MG63 (cell line): ENCODE data around the gene DLG1. TPM values are rescaled to one million over a fixed set of nuclear protein-coding genes. Genes with fewer than 3 reads are reported as not detected.

Source experiments
- DNase-seq: peaks from one replicate; pipeline ENCODE4 v3.0.0-alpha.2; 2020
- H3K27me3 ChIP-seq: fragments of 250-450 bp; sonication (Bioruptor Pico); 2 replicates; pipeline ENCODE4 v1.5.1; 2020; ENCODE audit warnings: mild to moderate bottlenecking, moderate library complexity
- H3K36me3 ChIP-seq: fragments of 250-450 bp; sonication (Bioruptor Pico); 2 replicates; pipeline ENCODE4 v1.5.1; 2020; ENCODE audit warnings: mild to moderate bottlenecking, moderate library complexity
- H3K4me3 ChIP-seq: fragments of 250-450 bp; sonication (Bioruptor Pico); 2 replicates; pipeline ENCODE4 v1.5.1; 2020; ENCODE audit warnings: mild to moderate bottlenecking, moderate library complexity
- H3K9me3 ChIP-seq: fragments of 250-450 bp; sonication (Bioruptor Pico); 2 replicates; pipeline ENCODE4 v1.5.1; 2020; ENCODE audit warnings: mild to moderate bottlenecking, moderate library complexity
- total RNA-seq: library from RNA; depleted of rRNA; stranded (reverse); fragments of >200 nt; shearing (Covaris generic); gene quantifications from 2 replicates; pipeline ENCODE4 v1.2.3, GENCODE V29; 2014; ENCODE audit warnings: low replicate concordance; rRNA removed

DLG1 gene
- 21.3 and 24.6 TPM in 2 replicates for total RNA-seq

DNA sequence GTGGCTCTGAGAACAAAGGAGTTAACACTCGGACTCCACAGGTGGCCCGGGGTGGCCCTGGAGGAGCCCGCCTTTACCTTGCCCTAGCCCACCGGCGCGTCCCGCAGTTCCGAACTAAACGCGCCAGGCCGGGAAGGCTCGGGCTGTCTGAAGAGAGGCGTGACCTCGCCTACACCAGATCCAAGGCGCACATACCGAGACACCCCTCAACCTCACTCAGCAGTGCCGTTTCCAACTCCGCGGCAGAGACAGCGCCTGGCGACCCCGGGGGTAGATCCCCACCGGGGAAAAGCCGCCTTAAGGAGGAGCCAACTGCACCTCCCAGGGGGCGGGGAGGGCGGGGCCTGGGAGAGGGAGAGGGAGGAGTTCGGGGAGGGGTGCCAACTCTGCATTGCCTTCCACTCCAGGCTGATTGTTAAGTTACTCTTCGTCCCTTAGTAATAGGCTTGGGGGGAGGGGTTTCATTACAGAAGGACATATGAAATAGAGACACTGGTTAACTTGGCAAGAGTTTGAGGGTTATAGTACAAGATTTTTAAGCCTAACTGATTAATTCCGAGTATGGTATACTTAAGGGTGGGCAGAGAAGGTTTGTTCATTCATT is at the start of gene DLG1:
Gene DLG1, minus strand, starts transcription at position 272 of the 604 bp plus-strand sequence. CDS start 1,408 bp downstream, outside the sequence.
- Histone ChIP-seq H3K27me3 (no peaks in the 10 kb centered on the region), H3K4me3 (peak within 1 kb of the TSS; percentile 89), H3K9me3 (no peaks in the 10 kb centered on the region), H3K36me3 (peaks cover 37% of the 10 kb centered on the region)
- DNase-seq: peak; percentile 95

DNA sequence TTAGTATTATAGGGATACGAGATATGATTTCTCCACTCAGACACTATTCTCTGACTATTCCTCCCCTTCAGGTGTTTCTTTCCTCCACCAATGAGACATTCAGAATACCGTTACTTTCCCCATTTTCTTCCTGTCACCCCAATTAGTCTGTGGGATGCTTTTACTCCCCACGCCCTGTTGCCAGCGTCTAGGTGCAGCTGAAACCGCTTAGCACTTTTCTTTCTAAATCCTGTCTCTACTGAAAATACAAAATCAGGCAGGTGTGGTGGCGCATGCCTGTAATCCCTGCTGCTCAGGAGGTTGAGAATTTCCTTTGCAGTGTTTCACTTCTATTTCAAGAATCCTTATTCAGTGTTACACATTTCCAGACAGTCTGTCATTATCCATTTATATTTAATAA is 49.6 kb upstream of the DLG1 start:
- H3K4me3 ChIP-seq: no peak overlapping the region
- no peak for DNase-seq

DNA sequence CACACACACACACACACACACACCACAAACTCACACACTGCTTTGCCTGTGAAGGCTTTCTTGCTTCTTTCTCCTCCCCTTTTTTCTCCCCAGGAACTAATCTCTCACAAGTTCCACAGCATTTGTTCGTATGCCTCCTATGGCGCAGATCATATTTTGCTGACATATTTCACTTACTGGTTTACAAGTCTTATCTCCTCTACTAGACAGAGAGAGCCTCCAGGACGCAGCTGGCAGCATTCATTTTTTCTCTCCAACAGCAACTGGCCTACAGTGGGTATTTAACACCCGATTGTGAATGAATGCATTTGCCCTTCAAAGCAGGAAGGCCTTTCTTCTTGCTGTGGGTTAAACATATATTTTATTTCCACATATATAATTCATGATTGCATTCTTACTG is 47.0 kb upstream of the DLG1 start:
- no peaks in the 10 kb centered on the region for H3K27me3 ChIP-seq
- no peaks in the 10 kb centered on the region for H3K9me3 ChIP-seq
- no peaks in the 10 kb centered on the region for H3K36me3 ChIP-seq
- no peak overlapping the region for H3K4me3 ChIP-seq
- DNase-seq: no peak

More for the DNA sequence above, 49.6 kb upstream of the DLG1 start:
- Histone ChIP-seq H3K27me3 (no peaks in the 10 kb centered on the region), H3K9me3 (no peaks in the 10 kb centered on the region), H3K36me3 (no peaks in the 10 kb centered on the region)

DNA sequence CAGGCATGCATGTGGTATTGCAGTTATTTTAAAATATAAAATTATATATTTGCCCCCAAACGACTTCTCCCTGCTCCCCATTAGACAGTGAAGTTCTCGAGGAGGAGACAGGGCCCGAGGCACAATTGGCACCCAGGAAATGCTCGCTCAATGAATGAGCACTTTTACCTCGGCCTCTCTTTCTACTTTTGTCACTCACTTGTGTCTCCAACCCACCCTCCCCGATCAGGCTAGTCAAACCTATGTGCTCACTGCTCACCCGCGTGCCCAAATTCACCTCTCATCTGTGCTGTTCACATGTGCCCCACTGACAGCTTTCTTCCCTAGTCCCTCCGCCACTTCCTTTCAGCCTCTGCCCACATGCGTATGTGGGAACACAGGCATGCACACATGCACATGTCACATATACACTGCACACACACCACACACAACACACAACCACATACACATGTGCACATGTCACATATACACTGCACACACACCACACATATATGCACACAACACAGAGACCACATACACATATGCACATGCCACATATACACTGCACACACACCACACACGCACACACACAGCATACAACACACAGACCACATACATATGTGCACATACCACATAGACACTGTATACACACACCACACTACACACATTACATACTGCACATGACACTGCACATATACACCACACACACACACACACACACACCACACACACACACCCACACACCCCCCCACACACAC is 46.3 kb upstream of the DLG1 start:
- no peak for DNase-seq
- Histone ChIP-seq H3K27me3 (no peaks in the 10 kb centered on the region), H3K36me3 (no peaks in the 10 kb centered on the region), H3K4me3 (no peak overlapping the region), H3K9me3 (no peaks in the 10 kb centered on the region)

DNA sequence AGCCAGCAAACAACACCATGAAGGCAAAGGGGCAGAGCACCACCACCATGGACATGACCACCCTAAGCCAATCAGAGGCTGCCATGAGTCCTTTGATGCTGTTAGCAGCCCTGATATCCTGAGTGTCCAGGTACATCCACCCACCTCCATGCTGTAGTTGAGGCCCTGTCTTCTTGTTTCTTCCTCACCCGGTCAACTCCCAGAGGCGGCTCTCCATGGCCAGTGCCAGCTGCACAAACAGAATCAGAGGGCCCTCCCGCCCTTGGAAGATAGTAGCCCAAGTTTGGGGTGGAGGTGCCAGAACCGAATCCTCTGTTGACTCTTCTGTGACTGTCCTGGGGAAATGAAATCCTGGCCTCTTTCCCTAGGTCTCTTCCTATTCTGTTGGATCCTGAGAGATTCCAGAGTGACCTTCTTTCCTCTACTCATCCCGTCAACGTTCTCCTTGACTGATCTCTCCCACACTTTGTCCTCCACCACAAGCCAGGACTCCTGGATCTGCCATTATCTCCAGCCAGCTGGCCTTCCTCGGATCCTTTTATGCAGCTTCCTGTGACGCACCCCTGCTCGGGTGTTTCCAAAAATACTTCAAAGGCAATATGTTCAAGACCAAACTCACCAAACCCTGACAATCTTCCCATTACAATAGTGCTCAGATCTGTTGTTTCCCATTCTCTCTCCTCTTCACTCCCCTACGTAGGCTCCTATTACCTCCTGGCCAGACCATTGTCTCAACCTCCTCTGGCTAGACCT is 45.4 kb upstream of the DLG1 start:
- Histone ChIP-seq H3K4me3 (no peak overlapping the region), H3K27me3 (no peaks in the 10 kb centered on the region), H3K9me3 (no peaks in the 10 kb centered on the region), H3K36me3 (no peaks in the 10 kb centered on the region)
- DNase-seq: no peak

DNA sequence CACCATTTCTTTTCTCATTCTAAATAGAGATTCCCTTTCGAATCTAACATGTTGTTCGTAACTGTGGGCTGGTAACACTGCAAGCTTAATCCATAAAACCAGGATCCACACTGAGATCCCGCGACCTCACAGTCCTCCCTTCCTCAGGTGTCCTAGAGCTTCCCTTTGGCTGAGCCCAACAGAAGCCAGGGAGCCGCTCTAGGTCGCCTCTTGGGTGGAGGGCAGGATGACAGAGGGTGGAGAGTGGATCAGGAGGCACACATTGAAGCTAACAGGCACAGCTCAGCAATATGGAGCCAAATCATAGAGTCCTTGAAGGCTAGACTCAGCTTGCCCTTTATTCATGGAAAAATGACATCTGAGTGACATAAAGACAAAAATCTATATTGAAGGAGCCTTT is 44.7 kb upstream of the DLG1 start:
- Histone ChIP-seq H3K27me3 (no peaks in the 10 kb centered on the region), H3K9me3 (no peaks in the 10 kb centered on the region), H3K36me3 (no peaks in the 10 kb centered on the region), H3K4me3 (no peak overlapping the region)
- DNase-seq: no peak

DNA sequence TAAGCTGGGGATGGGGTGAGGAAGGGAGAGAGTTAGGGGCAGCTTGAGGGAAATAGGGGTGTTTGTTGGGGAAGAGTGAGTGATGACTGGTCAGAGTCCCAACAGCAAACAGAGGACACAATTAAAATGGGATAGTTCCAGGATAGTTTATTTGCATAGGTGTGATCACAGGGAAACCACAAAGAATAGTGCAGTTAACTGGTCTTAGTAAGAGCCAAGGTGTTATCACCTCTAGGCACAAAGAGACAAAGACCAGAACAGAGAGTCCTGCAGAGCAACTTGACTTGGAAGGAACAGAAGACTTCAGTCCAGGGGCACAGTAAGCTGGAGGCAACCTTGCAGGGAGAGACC is 42.1 kb upstream of the DLG1 start:
- H3K4me3 ChIP-seq: no peak overlapping the region
- no peak for DNase-seq
- H3K36me3 ChIP-seq: no peaks in the 10 kb centered on the region
- H3K27me3 ChIP-seq: no peaks in the 10 kb centered on the region
- H3K9me3 ChIP-seq: no peaks in the 10 kb centered on the region

DNA sequence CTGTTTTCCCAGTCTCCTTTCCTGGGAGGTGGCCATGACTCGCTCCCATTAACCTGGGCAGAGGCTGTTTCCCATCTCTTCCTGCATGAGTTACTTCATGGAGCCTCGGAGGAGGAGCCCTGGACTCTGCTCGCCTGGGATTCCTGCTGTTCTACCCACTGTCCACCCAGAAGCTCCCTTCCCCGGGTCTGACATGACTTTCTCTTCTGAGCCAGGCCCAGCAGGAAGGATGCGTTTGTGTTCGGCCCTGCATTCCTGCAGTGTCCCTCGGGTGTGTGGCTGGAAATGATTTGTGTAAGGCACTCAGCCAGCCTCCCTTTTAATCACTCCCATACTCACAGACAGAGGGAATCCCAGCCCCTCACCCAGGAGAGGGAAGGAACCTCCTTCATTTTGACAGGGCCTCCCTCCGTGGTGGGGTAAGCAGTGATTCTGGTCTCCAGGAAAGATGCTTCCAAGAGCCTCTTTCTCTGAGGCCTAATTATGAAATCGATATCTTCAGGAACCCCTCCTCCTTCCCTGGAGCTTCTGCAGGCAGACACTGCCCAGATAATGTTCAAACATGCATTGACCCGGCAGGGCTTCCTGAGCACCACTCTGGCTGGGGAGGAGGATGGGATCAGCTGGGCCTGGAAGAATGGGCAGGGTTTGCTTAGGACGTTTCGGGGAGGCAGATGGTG is 41.6 kb upstream of the DLG1 start:
- peak; percentile 49 for DNase-seq
- no peak overlapping the region for H3K4me3 ChIP-seq
- H3K9me3 ChIP-seq: no peaks in the 10 kb centered on the region
- no peaks in the 10 kb centered on the region for H3K27me3 ChIP-seq
- no peaks in the 10 kb centered on the region for H3K36me3 ChIP-seq

DNA sequence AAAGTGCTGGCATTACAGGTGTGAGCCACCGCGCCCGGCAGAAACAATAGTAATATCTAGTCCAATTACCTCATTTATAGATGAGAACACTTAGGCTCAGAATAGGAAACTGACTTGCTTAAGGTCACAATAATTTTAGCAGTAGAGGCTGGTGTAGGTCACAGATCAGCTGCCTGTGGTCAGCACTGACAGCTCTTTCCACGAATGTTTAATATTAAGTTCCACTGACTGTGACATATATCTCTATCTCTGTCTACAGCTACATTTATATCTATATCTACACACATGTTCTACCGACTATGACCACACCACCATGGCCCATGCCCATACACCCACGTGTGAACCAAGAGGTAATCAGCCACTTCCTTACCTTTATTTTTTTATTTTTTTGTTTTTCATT is 40.2 kb upstream of the DLG1 start:
- Histone ChIP-seq H3K4me3 (no peak overlapping the region), H3K36me3 (no peaks in the 10 kb centered on the region), H3K27me3 (no peaks in the 10 kb centered on the region), H3K9me3 (no peaks in the 10 kb centered on the region)
- DNase-seq: no peak

DNA sequence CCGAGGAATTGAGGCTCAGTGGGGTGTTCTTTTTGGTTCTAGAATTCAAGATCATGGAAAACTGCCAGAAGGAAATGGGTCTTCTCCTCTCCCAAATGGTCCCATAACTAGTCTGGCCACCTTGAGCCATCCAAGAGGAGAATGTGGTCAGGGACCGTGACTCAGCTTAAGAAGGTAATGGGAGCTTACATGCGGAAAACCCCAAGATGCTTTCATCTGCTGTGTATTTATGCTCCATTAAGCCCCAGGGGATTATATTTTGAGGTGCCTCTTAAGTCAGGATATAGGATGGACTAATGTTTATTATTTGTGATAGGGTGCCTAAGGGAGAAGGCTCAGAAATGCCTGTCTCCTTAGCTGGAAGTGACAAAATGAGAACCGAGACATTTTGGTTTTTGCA is 39.2 kb upstream of the DLG1 start:
- Histone ChIP-seq H3K4me3 (no peak overlapping the region), H3K27me3 (no peaks in the 10 kb centered on the region), H3K36me3 (no peaks in the 10 kb centered on the region), H3K9me3 (no peaks in the 10 kb centered on the region)
- no peak for DNase-seq

DNA sequence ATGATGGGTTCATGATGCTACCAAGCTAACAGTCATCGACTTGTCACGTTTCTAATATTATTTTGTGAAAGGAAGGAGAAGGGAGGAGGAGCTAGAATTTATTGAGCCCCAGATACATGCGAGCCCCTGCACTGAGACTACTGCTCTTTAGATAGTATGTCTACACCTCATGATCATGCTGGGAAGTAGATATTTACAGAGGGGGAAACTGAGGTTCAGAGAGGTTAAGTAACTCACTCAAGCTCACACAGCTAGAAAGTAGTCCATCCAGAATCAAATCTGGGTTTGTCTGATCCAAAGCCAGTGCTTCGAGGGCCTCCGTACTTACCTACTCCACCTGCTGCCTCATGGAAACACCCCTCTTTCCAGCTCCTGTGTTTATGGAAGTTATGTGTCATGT is 38.8 kb upstream of the DLG1 start:
- Histone ChIP-seq H3K36me3 (no peaks in the 10 kb centered on the region), H3K4me3 (no peak overlapping the region)
- no peak for DNase-seq

DNA sequence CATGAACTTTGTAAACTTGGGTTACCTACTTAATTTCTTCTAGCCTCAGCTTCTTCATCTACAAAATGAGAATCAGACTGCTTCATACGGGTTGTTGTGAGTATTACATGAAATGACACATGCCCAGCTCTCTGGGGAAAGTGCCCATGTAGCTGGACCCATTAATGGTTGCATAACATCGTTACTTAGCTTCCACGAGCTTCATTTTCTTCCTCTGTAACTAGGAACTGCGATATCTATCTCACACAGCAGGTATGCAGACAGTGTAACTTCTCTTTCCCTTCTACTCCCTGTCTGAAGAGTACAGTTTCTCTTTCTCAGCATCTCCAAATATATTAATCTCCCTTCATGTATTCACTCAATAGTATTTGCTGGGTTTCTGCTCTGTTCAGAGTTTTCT is 37.9 kb upstream of the DLG1 start:
- DNase-seq: no peak
- Histone ChIP-seq H3K36me3 (no peaks in the 10 kb centered on the region), H3K27me3 (no peaks in the 10 kb centered on the region), H3K9me3 (no peaks in the 10 kb centered on the region), H3K4me3 (no peak overlapping the region)

More for the DNA sequence above, 38.8 kb upstream of the DLG1 start:
- Histone ChIP-seq H3K27me3 (no peaks in the 10 kb centered on the region), H3K9me3 (no peaks in the 10 kb centered on the region)

DNA sequence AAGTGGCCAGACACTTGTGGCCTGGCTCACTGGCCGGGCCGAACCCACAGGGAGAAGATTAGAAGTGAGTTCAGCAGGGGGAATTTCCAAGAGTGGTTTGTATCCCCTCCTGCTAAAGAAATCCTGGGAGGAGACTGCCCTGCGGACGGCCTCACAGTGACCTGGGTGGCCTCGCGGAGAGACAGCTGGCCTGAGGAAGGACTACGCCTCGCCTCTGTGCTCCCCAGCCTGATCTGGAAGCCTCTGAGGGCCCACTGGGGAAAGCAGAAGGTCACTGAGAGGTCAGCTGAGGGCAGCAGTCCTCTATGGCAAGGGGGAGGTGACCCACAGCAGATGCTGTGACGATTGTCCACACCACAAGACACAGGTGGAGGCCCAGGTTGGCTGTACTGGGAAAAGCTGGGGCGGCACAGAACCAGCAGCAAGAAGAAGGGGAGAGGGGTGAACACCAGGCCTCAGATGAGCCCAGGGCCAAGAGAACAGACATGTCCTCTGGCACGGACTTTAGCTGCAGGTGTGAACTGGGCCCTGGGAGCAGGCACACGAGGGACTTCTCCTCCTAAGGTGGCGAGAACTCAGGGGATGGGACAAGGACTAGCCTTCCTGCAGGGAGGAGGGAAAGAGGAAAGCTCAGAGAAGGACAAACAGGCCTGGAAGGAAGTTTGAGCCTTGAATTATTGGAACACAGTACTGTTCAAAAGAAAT is 37.2 kb upstream of the DLG1 start:
- Histone ChIP-seq H3K36me3 (no peaks in the 10 kb centered on the region), H3K9me3 (no peaks in the 10 kb centered on the region), H3K27me3 (no peaks in the 10 kb centered on the region), H3K4me3 (no peak overlapping the region)
- no peak for DNase-seq

DNA sequence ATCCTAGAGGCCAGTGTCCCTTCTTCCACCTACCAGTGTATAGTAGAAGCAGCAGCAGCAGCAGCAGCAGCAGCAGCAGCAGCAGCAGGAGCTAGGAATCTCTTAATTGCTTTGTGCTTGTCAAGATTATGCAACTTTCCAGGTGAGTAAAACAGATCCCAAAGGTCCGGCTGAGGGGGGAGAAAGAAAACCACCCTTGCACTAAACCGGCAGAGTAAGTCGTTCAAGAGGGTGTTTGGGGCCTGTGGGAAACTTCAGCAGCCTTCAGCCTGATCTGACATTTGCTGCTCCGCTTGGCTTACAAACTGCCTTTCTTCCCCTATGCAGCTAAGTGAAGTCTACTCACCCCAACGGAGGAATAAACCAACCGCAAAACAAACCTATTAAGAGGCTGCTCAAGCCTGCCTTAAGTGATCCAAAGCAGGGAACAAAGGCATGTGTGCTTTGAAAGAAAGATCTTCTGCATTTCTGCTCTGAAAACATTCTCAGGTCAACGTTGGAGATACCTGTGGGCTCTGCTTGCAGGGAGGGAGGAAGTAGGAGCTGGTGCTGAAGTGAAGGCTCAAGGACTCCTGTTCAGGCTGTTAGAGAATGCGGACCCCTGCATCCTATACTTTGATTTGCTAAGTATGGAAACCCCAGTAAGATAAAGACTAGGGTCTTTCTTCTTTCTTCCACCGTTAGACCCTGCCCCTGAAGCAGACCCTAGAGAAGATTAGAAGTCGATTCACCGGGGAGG is 35.7 kb upstream of the DLG1 start:
- no peak for DNase-seq
- no peaks in the 10 kb centered on the region for H3K9me3 ChIP-seq
- H3K36me3 ChIP-seq: no peaks in the 10 kb centered on the region
- H3K27me3 ChIP-seq: no peaks in the 10 kb centered on the region
- no peak overlapping the region for H3K4me3 ChIP-seq

DNA sequence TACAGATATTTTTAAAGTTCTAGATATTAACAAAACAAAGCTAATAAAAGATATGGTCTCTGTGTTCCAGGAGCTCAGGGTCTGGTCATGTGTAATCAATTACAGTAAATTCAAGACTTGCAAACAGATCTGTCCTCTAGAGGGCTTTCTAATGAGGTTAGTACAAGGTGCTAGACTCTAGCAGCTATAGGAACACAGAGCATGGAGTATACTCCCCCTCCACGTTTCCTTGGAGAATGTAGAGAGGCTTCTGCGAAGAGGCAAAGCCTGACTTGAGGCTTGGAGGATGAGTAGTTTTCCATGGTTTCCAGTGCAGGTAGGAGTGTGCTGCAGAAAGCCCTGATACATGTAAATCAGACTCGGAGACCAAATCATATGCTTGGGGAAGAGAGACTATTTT is 32.7 kb upstream of the DLG1 start:
- Histone ChIP-seq H3K9me3 (no peaks in the 10 kb centered on the region), H3K27me3 (no peaks in the 10 kb centered on the region), H3K36me3 (no peaks in the 10 kb centered on the region), H3K4me3 (no peak overlapping the region)
- DNase-seq: no peak

DNA sequence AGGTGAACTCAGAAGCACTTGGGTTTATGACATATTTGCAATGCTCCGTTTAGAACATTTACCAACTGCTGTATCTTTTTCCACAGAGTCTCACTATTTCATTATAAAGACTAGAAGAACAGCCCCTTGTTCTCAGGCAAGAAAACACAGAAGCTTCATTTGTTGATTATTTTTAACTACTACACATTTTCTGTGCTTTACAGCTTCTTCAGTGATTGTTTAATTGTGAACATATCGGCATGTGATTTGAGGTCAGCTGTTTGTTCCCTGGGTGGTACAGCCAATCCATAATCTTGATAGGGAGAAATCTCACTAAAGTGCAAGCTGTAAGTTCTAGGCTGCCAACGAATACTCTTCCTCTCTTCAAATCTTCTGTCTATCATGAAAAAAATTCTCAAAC is 31.0 kb upstream of the DLG1 start:
- Histone ChIP-seq H3K4me3 (no peak overlapping the region), H3K36me3 (no peaks in the 10 kb centered on the region), H3K9me3 (no peaks in the 10 kb centered on the region), H3K27me3 (no peaks in the 10 kb centered on the region)
- no peak for DNase-seq
